Erythroblast (primary cell): ENCODE data around the gene FER.

Experiments
- GATA1 ChIP-seq: IDR thresholded peaks from 2 replicates; pipeline ENCODE4 v1.6.1; 2011; ENCODE audit warnings: low read depth, mild to moderate bottlenecking, control low read depth, low read length, moderate library complexity
- POLR2A ChIP-seq: IDR thresholded peaks from 2 replicates; pipeline ENCODE4 v1.6.1; 2011; ENCODE audit warnings: mild to moderate bottlenecking, low read length

- TF ChIP-seq POLR2A: no peak
- no peak for TF ChIP-seq GATA1
Measured at GRCh38 chr5:109156885-109157284, 409.2 kb downstream of the FER start.
